ENCODE results near the gene KRT33A.

The KRT33A gene

GRCh38 chr17:41304091-41304490 is 46.5 kb downstream of the KRT33A start:
- TF ChIP-seq MAX (IDR thresholded peaks at IDR 0.05; ENCODE audit: low read depth, low read length) = no peak
- no peak overlapping the region for H3K4me3 ChIP-seq (ENCODE audit: low read depth, low read length)
- DNase-seq (ENCODE audit: low read depth) = no peak

GRCh38 chr17:41302981-41303380 is 47.6 kb downstream of the KRT33A start:
- DNase-seq (ENCODE audit: low read depth) = no peak
- H3K4me3 ChIP-seq (ENCODE audit: low read depth, low read length) = no peak overlapping the region
- TF ChIP-seq POLR2A (IDR thresholded peaks at IDR 0.05; ENCODE audit: extremely low read depth, insufficient read length) (no peak), CTCF (IDR thresholded peaks at IDR 0.05; ENCODE audit: low read depth, low read length) (no peak), MYC (IDR thresholded peaks at IDR 0.05; ENCODE audit: low read depth, low read length) (no peak), MAX (IDR thresholded peaks at IDR 0.05; ENCODE audit: low read depth, low read length) (no peak)

GRCh38 chr17:41301916-41302901 is 48.4 kb downstream of the KRT33A start, which contains the start of gene KRTAP29-1:
KRTAP29-1 (minus strand) TSS chr17:41302851; CDS start chr17:41302851, 0 bp downstream.
- TF ChIP-seq POLR2A (IDR thresholded peaks at IDR 0.05; ENCODE audit: extremely low read depth, insufficient read length) (no peak), MYC (IDR thresholded peaks at IDR 0.05; ENCODE audit: low read depth, low read length) (no peak), CTCF (IDR thresholded peaks at IDR 0.05; ENCODE audit: low read depth, low read length) (no peak), MAX (IDR thresholded peaks at IDR 0.05; ENCODE audit: low read depth, low read length) (no peak)
- no peak for DNase-seq (ENCODE audit: low read depth)
- H3K4me3 ChIP-seq (ENCODE audit: low read depth, low read length) = no peak within 1 kb of the TSS

- no peak overlapping the region for H3K4me3 ChIP-seq (ENCODE audit: low read depth, low read length)
- DNase-seq (ENCODE audit: low read depth) = no peak
- TF ChIP-seq POLR2A (IDR thresholded peaks at IDR 0.05; ENCODE audit: extremely low read depth, insufficient read length) (no peak), MAX (IDR thresholded peaks at IDR 0.05; ENCODE audit: low read depth, low read length) (no peak), MYC (IDR thresholded peaks at IDR 0.05; ENCODE audit: low read depth, low read length) (no peak), CTCF (IDR thresholded peaks at IDR 0.05; ENCODE audit: low read depth, low read length) (no peak)
These were observed 49.3 kb downstream of the KRT33A start for GRCh38 chr17:41301204-41301790.

GRCh38 chr17:41298458-41299135 is 52.0 kb downstream of the KRT33A start:
- TF ChIP-seq POLR2A (IDR thresholded peaks at IDR 0.05; ENCODE audit: extremely low read depth, insufficient read length) (no peak), MAX (IDR thresholded peaks at IDR 0.05; ENCODE audit: low read depth, low read length) (no peak), MYC (IDR thresholded peaks at IDR 0.05; ENCODE audit: low read depth, low read length) (no peak), CTCF (IDR thresholded peaks at IDR 0.05; ENCODE audit: low read depth, low read length) (no peak)
- DNase-seq (ENCODE audit: low read depth) = no peak
- H3K4me3 ChIP-seq (ENCODE audit: low read depth, low read length) = no peak overlapping the region
